Nephron (organoid): Measurements from ENCODE around the gene PIGT.
A peak's percentile ranks its signal among the peaks of the same experiment; 100 is the strongest.

Source experiments
- H3K27ac Mint-ChIP-seq, 3 experiments: 2 replicates each; pipeline ENCODE4 v1.8.0; 2020; ENCODE audit warnings: mixed read lengths in 3 of 3, mild to moderate bottlenecking in 2 of 3, moderate library complexity in 1 of 3
- H3K27me3 Mint-ChIP-seq: 2 replicates; pipeline ENCODE4 v1.8.0; 2021; ENCODE audit warnings: low read depth, mild to moderate bottlenecking, moderate library complexity, mixed read lengths
- H3K36me3 Mint-ChIP-seq: 2 replicates; pipeline ENCODE4 v1.8.0; 2020; ENCODE audit warnings: low read depth, mixed read lengths
- H3K4me1 Mint-ChIP-seq: 2 replicates; pipeline ENCODE4 v1.8.0; 2020; ENCODE audit warnings: mixed read lengths
- H3K4me3 Mint-ChIP-seq, 3 experiments: 2 replicates each; pipeline ENCODE4 v1.8.0; 2020; ENCODE audit warnings: mild to moderate bottlenecking in 3 of 3, mixed read lengths in 3 of 3, moderate library complexity in 2 of 3
- H3K9me3 Mint-ChIP-seq: 2 replicates; pipeline ENCODE4 v1.8.0; 2020; ENCODE audit warnings: mixed read lengths
- CTCF ChIP-seq, 3 experiments: fragments of 200-600 bp; sonication (generic); IDR thresholded peaks; one replicate each; pipeline ENCODE4 v1.5.0; 2021; ENCODE audit warnings: antibody characterized with exemption in 3 of 3; ENCODE audit not compliant: unreplicated experiment in 3 of 3

The PIGT gene

DNA sequence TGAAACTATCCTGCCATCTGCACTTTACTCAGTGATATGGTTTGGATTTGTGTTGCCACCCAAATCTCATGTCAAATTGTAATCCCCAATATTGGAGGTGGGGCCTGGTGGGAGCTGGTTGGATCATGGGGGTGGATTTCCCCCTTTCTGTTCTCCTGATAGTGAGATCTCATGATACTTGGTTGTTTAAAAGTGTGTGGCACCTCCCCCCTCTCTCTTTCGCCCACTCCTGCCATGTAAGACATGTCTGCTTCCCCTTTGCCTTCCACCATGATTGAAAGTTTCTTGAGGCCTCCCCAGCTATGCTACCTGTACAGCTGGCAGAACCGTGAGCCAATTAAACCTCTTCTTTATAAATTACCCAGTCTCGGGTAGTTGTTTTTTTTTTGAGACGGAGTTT is 18.0 kb downstream of the PIGT start:
- Mint-ChIP-seq H3K4me1 (no peaks in the 10 kb centered on the region), H3K36me3 (no peaks in the 10 kb centered on the region), H3K4me3 (no peak overlapping the region), H3K27me3 (peaks cover 12% of the 10 kb centered on the region), H3K27ac (no peak overlapping the region), H3K9me3 (no peaks in the 10 kb centered on the region)
- no peak for TF ChIP-seq CTCF (IDR thresholded peaks at IDR 0.05; ENCODE audit: unreplicated experiment in 3 of 3)

DNA sequence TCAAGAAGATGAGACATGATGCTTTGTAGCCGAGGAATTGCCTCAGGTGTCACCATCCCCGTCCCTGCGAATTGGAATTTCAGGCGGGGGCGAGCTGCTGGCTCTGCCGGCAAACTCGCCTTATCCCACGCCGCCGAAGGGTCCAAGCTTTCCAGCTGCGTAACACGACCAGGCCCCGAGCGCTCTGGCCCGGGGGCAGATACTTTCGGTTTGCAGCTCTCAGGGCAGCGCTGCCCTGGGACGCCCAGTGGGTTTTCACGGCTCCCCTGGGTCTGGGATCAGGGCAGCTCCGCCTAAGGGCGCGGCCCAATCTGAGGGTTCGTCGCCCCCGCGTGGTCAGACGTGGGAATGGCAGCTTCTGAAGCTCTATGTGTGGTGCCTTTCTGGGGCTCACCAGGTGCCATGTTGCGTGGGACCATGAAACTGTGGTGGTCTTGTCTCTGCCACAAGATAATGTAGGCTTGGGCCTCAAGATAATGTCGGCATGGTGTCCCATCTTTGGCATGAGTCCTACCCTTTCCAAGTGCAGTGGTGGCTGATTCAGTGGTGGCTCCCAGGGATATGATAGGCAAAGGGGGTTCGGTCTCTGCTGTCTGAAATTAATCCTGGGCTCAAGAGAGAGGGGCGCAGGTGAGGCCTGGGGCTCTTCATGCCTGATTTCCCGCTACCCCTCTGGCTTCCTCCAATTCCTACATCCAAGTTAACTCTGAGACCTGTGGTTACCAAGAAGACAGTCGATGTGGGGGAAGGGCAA is 21.0 kb downstream of the PIGT start:
- H3K4me3 Mint-ChIP-seq, result peak overlapping the region; percentile 83 to 86 (median 84)
- no peaks in the 10 kb centered on the region for H3K9me3 Mint-ChIP-seq
- no peak overlapping the region for H3K27ac Mint-ChIP-seq
- peak; percentile 87 to 94 (median 91) for TF ChIP-seq CTCF (IDR thresholded peaks at IDR 0.05; ENCODE audit: unreplicated experiment in 3 of 3)
- H3K36me3 Mint-ChIP-seq, result no peaks in the 10 kb centered on the region
- H3K27me3 Mint-ChIP-seq, result peaks cover 12% of the 10 kb centered on the region
- no peaks in the 10 kb centered on the region for H3K4me1 Mint-ChIP-seq

- Mint-ChIP-seq H3K9me3 (no peaks in the 10 kb centered on the region), H3K27me3 (peaks cover 20% of the 10 kb centered on the region), H3K4me3 (peak overlapping the region in 1 of 3 experiments; percentile 31), H3K4me1 (no peaks in the 10 kb centered on the region), H3K36me3 (no peaks in the 10 kb centered on the region), H3K27ac (peak overlapping the region in 1 of 3 experiments; percentile 78)
- no peak for TF ChIP-seq CTCF (IDR thresholded peaks at IDR 0.05; ENCODE audit: unreplicated experiment in 3 of 3)
These were observed 24.5 kb downstream of the PIGT start for GRCh38 chr20:45440424-45440823.

DNA sequence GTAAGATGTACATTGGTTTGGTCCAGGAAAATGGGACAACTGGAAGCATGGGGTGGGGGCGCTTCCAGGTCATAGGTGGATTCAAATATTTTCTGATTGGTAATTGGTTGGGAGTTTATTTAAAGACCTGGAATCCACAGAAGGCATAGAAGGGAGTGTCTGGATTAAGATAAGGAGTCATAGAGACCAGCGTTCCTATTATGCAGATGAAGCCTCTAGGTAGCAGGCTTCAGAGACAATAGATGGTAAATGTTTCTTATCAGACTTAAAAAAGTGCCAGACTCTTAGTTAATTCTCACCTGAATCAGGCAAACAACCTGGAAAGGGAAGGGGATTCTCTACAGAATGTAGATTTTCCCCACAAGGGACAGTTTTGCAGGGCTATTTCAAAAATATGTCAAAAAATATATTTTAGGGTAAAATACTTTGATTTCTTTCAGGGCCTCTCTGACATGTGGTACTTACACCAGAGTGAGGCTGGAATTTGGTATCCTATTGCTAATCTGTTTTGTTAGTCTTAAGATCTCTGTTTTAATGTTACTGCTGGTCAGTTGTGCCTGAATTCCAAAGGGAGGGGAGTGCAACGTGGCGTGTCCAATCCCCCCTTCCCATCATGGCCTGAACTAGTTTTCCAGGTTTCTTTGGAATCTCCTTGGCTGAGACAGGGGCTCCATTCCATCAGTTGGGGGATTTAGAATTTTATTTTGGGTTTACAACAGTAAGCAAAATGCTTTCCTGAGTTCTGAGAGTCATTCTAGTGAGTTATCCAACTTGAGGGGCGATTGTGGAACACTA is 25.1 kb downstream of the PIGT start:
- no peak overlapping the region for H3K4me3 Mint-ChIP-seq
- no peaks in the 10 kb centered on the region for H3K4me1 Mint-ChIP-seq
- no peaks in the 10 kb centered on the region for H3K36me3 Mint-ChIP-seq
- no peaks in the 10 kb centered on the region for H3K9me3 Mint-ChIP-seq
- peak overlapping the region in 1 of 3 experiments; percentile 81 for H3K27ac Mint-ChIP-seq
- no peak for TF ChIP-seq CTCF (IDR thresholded peaks at IDR 0.05; ENCODE audit: unreplicated experiment in 3 of 3)
- H3K27me3 Mint-ChIP-seq, result peaks cover 15% of the 10 kb centered on the region

GRCh38 chr20:45441746-45442145 is 25.8 kb downstream of the PIGT start:
- Mint-ChIP-seq H3K4me3 (no peak overlapping the region), H3K9me3 (no peaks in the 10 kb centered on the region), H3K4me1 (no peaks in the 10 kb centered on the region), H3K27ac (peak overlapping the region in 1 of 3 experiments; percentile 81), H3K36me3 (no peaks in the 10 kb centered on the region), H3K27me3 (peaks cover 13% of the 10 kb centered on the region)
- no peak for TF ChIP-seq CTCF (IDR thresholded peaks at IDR 0.05; ENCODE audit: unreplicated experiment in 3 of 3)
